Astrocyte of the cerebellum (primary cell): ENCODE measurements around the gene ATP2C2.

Experiments used
- DNase-seq: peaks from one replicate; pipeline ENCODE4 v3.0.0-alpha.2; 2011; ENCODE audit warnings: low read depth
- H3K4me3 ChIP-seq: 2 replicates; pipeline ENCODE4 v1.5.1; 2011; ENCODE audit warnings: mild to moderate bottlenecking, low read depth, low read length, moderate library complexity
- CTCF ChIP-seq: IDR thresholded peaks from 2 replicates; pipeline ENCODE4 v1.5.1; 2012; ENCODE audit warnings: low read length, low read depth, moderate library complexity, mild to moderate bottlenecking; ENCODE audit errors: missing control alignments
- in situ Hi-C: cut with HindIII; loops from 2 replicates; pipeline ENCODE4 v1.10.0; 2017; ENCODE audit warnings: low sequenced_read_pairs

Gene ATP2C2

GRCh38 chr16:84361546-84361945 lies 6.8 kb upstream of the ATP2C2 start:
- in situ Hi-C loops = no loop called here
- no peak for TF ChIP-seq CTCF
- no peak overlapping the region for H3K4me3 ChIP-seq
- no peak for DNase-seq

- TF ChIP-seq CTCF = no peak
- in situ Hi-C loops = no loop called here
- no peak overlapping the region for H3K4me3 ChIP-seq
- no peak for DNase-seq
These were observed 5.8 kb upstream of the ATP2C2 start for GRCh38 chr16:84362471-84362941.

- no peak for TF ChIP-seq CTCF
- DNase-seq = no peak
- H3K4me3 ChIP-seq = no peak overlapping the region
- in situ Hi-C loops = no loop called here
These were observed 2.1 kb upstream of the ATP2C2 start for GRCh38 chr16:84366208-84366607.

GRCh38 chr16:84367297-84367680 lies 1.0 kb upstream of the ATP2C2 start:
- DNase-seq = no peak
- TF ChIP-seq CTCF = no peak
- in situ Hi-C loops = no loop called here
- no peak overlapping the region for H3K4me3 ChIP-seq

GRCh38 chr16:84367750-84368307 lies 509 bp upstream of the ATP2C2 start:
- no peak for TF ChIP-seq CTCF
- DNase-seq = no peak
- in situ Hi-C loops = no loop called here
- H3K4me3 ChIP-seq = no peak overlapping the region

GRCh38 chr16:84369105-84369504 lies 767 bp downstream of the ATP2C2 start:
- no peak for DNase-seq
- no peak for TF ChIP-seq CTCF
- in situ Hi-C loops = no loop called here
- H3K4me3 ChIP-seq = no peak overlapping the region
